ENCODE measurements around the gene MBD2. TPM values are rescaled to one million over a fixed set of nuclear protein-coding genes. Genes with fewer than 3 reads are reported as not detected.

The MBD2 gene
- total RNA-seq, 2 donors from 2014 or later = 24.3 to 32.0 TPM

DNA sequence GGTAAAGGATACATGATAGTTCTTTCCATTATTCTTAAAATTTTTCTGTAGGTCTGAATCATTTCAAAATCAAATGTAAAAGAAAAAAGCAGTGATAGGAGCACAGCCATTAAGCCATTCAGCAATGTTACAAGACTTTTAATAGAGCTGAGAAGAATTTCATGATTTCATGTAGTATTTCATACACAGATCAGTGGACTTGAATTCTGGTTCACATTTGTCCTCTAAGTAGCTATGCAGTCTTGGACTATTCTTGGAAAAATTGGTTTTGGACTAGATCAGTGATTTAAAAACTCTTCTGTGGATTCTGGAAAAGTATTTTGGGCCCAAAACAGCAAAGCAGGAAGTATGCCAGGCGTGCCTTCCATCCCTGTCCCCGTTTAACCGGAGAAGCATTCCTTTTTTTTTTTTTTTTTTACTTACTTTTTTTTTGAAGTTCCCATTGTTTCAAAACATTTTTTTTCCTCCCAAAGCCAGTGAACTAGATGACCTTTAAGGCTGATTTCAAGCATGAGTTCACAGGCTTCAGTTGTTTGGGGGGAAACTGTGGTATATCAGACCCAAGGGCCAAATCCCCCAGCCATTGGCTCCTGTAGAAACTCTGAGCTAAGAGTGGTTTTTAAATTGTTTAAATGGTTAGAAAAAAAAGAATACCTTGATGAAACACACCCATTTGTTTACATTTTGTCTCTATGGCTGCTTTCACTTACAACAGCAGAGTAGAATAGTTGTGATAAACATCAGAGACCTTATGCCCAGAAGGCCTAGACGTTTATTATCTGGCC, 27.3 kb upstream of the MBD2 start:
- Histone ChIP-seq H3K9me3 (no peaks in the 10 kb centered on the region), H3K27ac (no peak overlapping the region)

DNA sequence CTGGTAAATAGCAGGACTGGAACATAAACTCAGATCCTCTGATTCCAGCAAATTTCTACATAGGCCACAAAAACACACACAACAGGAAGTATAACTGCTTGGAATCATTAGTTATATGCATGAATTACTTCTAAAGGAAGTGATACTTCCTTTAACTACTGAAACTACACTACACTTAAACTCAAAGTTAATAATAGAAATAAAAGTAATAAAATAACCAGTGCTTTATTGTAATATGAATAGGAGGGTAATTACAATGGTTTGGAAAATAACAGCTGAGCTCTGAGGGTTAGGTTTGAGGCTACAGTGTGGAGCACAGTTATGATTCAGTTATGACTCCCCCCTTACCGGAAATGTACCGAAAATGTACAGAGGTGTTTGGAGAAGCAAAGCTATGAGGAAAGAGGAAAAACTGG, 26.4 kb upstream of the MBD2 start:
- Histone ChIP-seq H3K4me3 (no peak overlapping the region), H3K36me3 (no peaks in the 10 kb centered on the region), H3K27me3 (no peaks in the 10 kb centered on the region), H3K9me3 (no peaks in the 10 kb centered on the region), H3K27ac (no peak overlapping the region), H3K4me1 (peaks cover 0 to 7% of the 10 kb centered on the region in 2 donors)
- no peak for DNase-seq (ENCODE audit: low spot score)
- TF ChIP-seq, protein P1, sequence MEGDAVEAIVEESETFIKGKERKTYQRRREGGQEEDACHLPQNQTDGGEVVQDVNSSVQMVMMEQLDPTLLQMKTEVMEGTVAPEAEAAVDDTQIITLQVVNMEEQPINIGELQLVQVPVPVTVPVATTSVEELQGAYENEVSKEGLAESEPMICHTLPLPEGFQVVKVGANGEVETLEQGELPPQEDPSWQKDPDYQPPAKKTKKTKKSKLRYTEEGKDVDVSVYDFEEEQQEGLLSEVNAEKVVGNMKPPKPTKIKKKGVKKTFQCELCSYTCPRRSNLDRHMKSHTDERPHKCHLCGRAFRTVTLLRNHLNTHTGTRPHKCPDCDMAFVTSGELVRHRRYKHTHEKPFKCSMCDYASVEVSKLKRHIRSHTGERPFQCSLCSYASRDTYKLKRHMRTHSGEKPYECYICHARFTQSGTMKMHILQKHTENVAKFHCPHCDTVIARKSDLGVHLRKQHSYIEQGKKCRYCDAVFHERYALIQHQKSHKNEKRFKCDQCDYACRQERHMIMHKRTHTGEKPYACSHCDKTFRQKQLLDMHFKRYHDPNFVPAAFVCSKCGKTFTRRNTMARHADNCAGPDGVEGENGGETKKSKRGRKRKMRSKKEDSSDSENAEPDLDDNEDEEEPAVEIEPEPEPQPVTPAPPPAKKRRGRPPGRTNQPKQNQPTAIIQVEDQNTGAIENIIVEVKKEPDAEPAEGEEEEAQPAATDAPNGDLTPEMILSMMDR (IDR thresholded peaks at IDR 0.05) = no peak

More for the DNA sequence above, 27.3 kb upstream of the MBD2 start:
- DNase-seq (ENCODE audit: low spot score) = no peak
- H3K36me3 ChIP-seq = no peaks in the 10 kb centered on the region
- H3K4me1 ChIP-seq = peaks cover 0 to 7% of the 10 kb centered on the region in 2 donors
- TF ChIP-seq, protein P1 (IDR thresholded peaks at IDR 0.05) = no peak
- no peak overlapping the region for H3K4me3 ChIP-seq
- no peaks in the 10 kb centered on the region for H3K27me3 ChIP-seq

DNA sequence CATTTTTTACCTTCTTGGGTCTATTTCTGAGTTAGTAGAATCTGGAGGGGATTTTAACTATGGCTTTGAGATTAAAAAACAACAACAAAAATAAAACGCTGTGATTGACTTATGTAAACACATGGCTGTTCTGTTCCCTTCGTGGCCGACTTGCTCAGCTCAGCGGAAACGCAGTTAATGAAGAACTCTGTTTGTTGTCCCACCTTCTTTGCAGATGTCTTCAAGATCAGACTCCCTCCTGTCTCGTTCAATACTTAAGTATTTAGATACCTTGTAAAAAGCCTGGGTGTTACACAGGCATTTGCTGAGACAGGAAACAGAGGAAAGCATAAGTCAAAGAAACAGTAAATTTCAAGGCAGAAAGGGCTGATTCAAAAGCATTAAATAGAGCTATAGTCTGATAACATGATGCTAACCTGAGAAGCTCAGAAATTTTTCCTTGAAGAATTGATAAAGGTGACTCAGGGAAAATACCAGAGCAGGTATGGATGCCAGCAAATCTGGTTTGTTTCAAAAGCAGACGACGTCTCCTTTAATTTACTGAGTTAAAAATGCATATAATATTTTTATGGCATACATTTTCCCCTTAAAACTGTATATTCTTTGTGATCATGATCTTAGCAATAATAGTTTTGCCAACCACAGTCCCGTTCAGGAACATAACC, 23.2 kb upstream of the MBD2 start:
- Histone ChIP-seq H3K27ac (no peak overlapping the region), H3K36me3 (no peaks in the 10 kb centered on the region), H3K27me3 (no peaks in the 10 kb centered on the region), H3K9me3 (no peaks in the 10 kb centered on the region), H3K4me3 (no peak overlapping the region), H3K4me1 (peaks cover 0 to 7% of the 10 kb centered on the region in 2 donors)
- no peak for DNase-seq (ENCODE audit: low spot score)
- TF ChIP-seq, protein P1 (IDR thresholded peaks at IDR 0.05) = no peak

DNA sequence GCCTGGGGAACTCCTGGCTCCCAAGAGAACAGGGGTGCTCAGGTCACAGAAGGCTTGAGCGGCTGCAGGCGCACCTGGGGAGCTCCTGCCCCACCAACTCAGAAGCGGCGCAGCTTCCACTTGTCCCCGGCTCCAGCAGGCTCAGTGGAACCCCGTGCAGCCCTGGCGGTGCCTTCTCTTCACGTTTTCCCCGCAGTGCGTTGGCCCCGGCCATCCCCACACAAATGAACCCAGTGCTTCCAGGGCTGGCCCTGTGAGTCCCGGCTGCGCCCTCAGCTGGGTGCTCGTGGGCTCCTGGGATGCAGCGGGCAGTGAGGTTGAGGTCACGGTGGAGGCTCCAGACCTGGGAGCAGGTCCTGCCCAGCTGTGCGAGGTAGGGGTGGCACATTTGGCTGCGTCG, 17.9 kb upstream of the MBD2 start:
- H3K36me3 ChIP-seq = no peaks in the 10 kb centered on the region
- H3K27me3 ChIP-seq = no peaks in the 10 kb centered on the region
- TF ChIP-seq, protein P1 (IDR thresholded peaks at IDR 0.05) = no peak
- DNase-seq (ENCODE audit: low spot score) = no peak
- no peak overlapping the region for H3K4me3 ChIP-seq
- peaks cover 0 to 12% of the 10 kb centered on the region in 2 donors for H3K4me1 ChIP-seq
- no peak overlapping the region for H3K27ac ChIP-seq
- no peaks in the 10 kb centered on the region for H3K9me3 ChIP-seq

DNA sequence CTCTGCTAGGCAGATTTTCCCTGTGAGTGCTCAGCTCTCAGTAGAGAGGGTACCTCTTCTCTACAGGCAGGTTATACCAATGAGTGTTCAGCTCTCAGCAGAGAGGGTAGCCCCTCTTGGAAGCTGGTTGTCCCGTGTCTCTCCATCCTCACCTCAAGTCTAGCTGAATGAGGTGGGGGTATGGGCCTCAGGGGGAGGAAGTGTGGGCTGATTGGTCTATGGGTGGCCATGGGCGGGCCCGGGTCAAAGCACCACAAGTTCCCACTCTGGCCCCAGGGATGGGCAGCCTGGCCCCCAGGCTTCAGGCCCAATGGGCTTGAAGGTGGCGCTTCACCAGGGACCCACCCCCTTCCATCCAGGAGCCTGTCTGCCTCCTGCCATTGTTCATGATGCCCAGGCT, 17.0 kb upstream of the MBD2 start:
- H3K9me3 ChIP-seq = no peaks in the 10 kb centered on the region
- H3K27ac ChIP-seq = no peak overlapping the region
- DNase-seq (ENCODE audit: low spot score) = no peak
- TF ChIP-seq, protein P1 (IDR thresholded peaks at IDR 0.05) = no peak
- no peak overlapping the region for H3K4me3 ChIP-seq
- no peaks in the 10 kb centered on the region for H3K36me3 ChIP-seq
- no peaks in the 10 kb centered on the region for H3K27me3 ChIP-seq
- H3K4me1 ChIP-seq = peaks cover 0 to 12% of the 10 kb centered on the region in 2 donors
